KMS-11 (cell line): ENCODE data around the gene HAGHL.
"Not testable (repeated sequence)": the region's sequence is repeated elsewhere in the genome, so short reads cannot be mapped to it uniquely, and the experiment has no call there.

Experiments used
- H2AFZ ChIP-seq: fragments of 200-600 bp; sonication (generic); 2 replicates; pipeline ENCODE4 v1.6.1; 2016; ENCODE audit warnings: antibody characterized with exemption, mixed run types, low read depth
- H3K27ac ChIP-seq: fragments of 200-600 bp; sonication (generic); 2 replicates; pipeline ENCODE4 v1.6.1; 2016; ENCODE audit warnings: mild to moderate bottlenecking, mixed run types
- H3K27me3 ChIP-seq: fragments of 200-600 bp; sonication (generic); 2 replicates; pipeline ENCODE4 v1.6.1; 2017; ENCODE audit warnings: mild to moderate bottlenecking, low read depth, mixed run types, moderate library complexity; ENCODE audit not compliant: insufficient read depth
- H3K36me3 ChIP-seq: fragments of 200-600 bp; sonication (generic); 2 replicates; pipeline ENCODE4 v1.6.1; 2017; ENCODE audit warnings: mild to moderate bottlenecking, mixed run types; ENCODE audit not compliant: insufficient read depth
- H3K4me1 ChIP-seq: fragments of 200-600 bp; sonication (generic); 2 replicates; pipeline ENCODE4 v1.6.1; 2016; ENCODE audit warnings: mild to moderate bottlenecking, low read depth, mixed run types; ENCODE audit not compliant: poor library complexity, severe bottlenecking
- H3K4me2 ChIP-seq: fragments of 200-600 bp; sonication (generic); 2 replicates; pipeline ENCODE4 v1.7.0; 2016; ENCODE audit warnings: mild to moderate bottlenecking, mixed run types
- H3K4me3 ChIP-seq: fragments of 200-600 bp; sonication (generic); IDR thresholded peaks from 2 replicates; pipeline ENCODE4 v1.6.1; 2017; ENCODE audit warnings: low read depth, low read length, mixed read lengths; ENCODE audit not compliant: insufficient read depth
- H3K79me2 ChIP-seq: fragments of 200-600 bp; sonication (generic); 2 replicates; pipeline ENCODE4 v1.6.1; 2016; ENCODE audit warnings: low read depth, mixed run types; ENCODE audit not compliant: insufficient read depth
- H3K9ac ChIP-seq: fragments of 200-600 bp; sonication (generic); 2 replicates; pipeline ENCODE4 v1.6.1; 2016; ENCODE audit warnings: mild to moderate bottlenecking, mixed run types
- H4K20me1 ChIP-seq: fragments of 200-600 bp; sonication (generic); 2 replicates; pipeline ENCODE4 v1.6.1; 2016; ENCODE audit warnings: mild to moderate bottlenecking, mixed run types; ENCODE audit not compliant: insufficient read depth
- TF ChIP-seq, protein P1 (sequence below): fragments of 200-600 bp; sonication (generic); conservative IDR thresholded peaks from 2 replicates; pipeline ENCODE4 v1.6.1; 2017; ENCODE audit warnings: low read depth, mild to moderate bottlenecking, antibody characterized with exemption, low read length, moderate library complexity, mixed read lengths

HAGHL gene

DNA sequence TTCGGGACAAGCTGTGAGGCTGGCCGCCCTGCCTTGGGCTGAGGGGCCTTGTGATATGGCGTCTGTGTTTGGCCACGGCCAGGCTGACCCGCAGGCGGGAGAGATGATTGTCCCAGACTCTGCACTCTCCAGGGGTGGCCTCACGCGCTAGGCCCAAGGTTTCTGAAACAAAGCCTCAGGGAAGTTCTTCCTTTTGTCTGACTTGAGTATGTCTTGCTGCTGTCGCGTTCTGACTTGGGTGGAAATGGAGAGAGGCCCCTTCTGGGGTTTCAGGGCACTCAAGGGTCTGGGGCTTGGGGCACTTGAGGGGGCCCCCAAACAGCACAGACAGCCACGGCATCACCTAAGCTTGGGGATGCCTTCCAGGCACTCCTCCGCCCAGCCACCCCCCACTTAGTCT lies 15.8 kb upstream of the HAGHL start:
- H3K79me2 ChIP-seq = no peaks in the 10 kb centered on the region

DNA sequence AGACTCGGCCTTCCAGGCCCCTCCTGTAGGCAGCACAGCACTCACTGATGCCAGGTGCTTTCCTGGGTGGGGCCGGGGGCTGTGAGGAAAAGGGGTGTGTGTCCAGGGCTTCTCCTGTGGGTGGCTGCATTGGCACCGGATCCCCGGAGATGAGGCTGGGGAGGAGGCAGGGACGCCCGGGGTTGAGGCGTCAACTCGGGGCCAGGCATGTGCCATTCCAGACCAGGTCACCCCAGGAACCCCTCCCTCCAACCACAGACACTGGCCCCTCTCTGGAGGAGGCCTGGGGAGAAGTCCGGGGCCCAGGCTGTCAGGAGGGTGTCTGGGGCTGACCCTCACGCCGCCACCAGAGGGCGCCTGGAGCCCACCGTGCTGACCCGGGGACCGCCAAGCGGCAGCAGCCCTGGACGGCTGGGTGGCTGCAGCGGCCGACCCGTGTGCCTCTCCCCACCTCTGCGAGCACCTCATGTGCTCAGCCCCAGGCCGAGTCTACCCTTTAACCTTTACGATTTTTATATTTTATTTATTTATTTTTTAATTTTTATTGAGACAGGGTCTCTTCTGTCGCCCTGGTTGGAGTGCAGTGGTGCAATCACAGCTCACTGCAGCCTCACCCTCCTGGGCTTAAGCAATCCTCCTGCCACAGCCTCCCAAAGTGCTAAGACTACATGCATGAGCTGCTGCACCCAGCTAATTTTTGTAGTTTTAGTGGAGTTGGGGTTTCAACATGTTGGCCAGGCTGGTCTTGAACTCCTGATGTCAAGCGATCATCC lies 15.2 kb upstream of the HAGHL start:
- no peaks in the 10 kb centered on the region for H3K36me3 ChIP-seq
- no peak overlapping the region for H3K9ac ChIP-seq
- H3K4me3 ChIP-seq = no peak overlapping the region
- H3K4me2 ChIP-seq = peak overlapping the region; percentile 38; the same call in 1 of the 2 replicates
- H3K4me1 ChIP-seq = peaks cover 27% of the 10 kb centered on the region
- TF ChIP-seq, protein P1, sequence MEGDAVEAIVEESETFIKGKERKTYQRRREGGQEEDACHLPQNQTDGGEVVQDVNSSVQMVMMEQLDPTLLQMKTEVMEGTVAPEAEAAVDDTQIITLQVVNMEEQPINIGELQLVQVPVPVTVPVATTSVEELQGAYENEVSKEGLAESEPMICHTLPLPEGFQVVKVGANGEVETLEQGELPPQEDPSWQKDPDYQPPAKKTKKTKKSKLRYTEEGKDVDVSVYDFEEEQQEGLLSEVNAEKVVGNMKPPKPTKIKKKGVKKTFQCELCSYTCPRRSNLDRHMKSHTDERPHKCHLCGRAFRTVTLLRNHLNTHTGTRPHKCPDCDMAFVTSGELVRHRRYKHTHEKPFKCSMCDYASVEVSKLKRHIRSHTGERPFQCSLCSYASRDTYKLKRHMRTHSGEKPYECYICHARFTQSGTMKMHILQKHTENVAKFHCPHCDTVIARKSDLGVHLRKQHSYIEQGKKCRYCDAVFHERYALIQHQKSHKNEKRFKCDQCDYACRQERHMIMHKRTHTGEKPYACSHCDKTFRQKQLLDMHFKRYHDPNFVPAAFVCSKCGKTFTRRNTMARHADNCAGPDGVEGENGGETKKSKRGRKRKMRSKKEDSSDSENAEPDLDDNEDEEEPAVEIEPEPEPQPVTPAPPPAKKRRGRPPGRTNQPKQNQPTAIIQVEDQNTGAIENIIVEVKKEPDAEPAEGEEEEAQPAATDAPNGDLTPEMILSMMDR = peak; percentile 86
- H3K27me3 ChIP-seq = peaks cover 88% of the 10 kb centered on the region
- H3K79me2 ChIP-seq = no peaks in the 10 kb centered on the region
- H4K20me1 ChIP-seq = no peaks in the 10 kb centered on the region
- H3K27ac ChIP-seq = no peak overlapping the region
- H2AFZ ChIP-seq = no peak overlapping the region

More for the DNA sequence above, 15.8 kb upstream of the HAGHL start:
- H3K4me2 ChIP-seq = peak overlapping the region; percentile 38; the same call in 1 of the 2 replicates
- TF ChIP-seq, protein P1 = no peak
- H3K4me1 ChIP-seq = peaks cover 27% of the 10 kb centered on the region
- H3K27ac ChIP-seq = no peak overlapping the region
- H3K27me3 ChIP-seq = peaks cover 89% of the 10 kb centered on the region
- no peaks in the 10 kb centered on the region for H4K20me1 ChIP-seq
- H3K36me3 ChIP-seq = no peaks in the 10 kb centered on the region
- H3K9ac ChIP-seq = no peak overlapping the region
- no peak overlapping the region for H2AFZ ChIP-seq
- no peak overlapping the region for H3K4me3 ChIP-seq

DNA sequence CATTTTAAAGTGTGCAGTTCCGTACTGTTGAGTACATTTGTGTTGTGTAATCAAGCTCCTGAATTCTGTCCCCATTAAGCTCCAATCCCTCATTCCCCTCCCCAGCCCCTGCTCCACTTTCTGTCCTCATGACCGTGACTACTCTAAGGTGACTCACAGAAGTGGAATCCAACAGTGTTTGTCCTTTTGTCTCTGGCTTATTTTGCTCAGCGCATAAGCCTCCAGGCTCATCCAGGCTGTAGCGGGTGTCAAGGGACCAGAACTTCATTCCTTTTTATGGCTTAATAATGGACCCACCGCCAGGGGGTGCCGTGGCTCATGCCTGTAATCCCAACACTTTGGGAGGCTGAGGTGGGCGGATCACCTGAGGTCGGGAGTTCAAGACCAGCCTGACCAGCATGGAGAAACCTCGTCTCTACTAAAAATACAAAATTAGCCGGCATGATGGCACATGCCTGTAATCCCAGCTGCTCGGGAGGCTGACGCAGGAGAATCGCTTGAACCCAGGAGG lies 14.1 kb upstream of the HAGHL start:
- not testable (repeated sequence) for H2AFZ ChIP-seq, H3K4me3 ChIP-seq, H3K4me2 ChIP-seq, H3K27ac ChIP-seq, H3K9ac ChIP-seq, H4K20me1 ChIP-seq, H3K36me3 ChIP-seq, H3K79me2 ChIP-seq
- TF ChIP-seq, protein P1 = peak; percentile 36; the same call in 1 of the 2 replicates
- peaks cover 80% of the 10 kb centered on the region for H3K27me3 ChIP-seq
- H3K4me1 ChIP-seq = peaks cover 27% of the 10 kb centered on the region

DNA sequence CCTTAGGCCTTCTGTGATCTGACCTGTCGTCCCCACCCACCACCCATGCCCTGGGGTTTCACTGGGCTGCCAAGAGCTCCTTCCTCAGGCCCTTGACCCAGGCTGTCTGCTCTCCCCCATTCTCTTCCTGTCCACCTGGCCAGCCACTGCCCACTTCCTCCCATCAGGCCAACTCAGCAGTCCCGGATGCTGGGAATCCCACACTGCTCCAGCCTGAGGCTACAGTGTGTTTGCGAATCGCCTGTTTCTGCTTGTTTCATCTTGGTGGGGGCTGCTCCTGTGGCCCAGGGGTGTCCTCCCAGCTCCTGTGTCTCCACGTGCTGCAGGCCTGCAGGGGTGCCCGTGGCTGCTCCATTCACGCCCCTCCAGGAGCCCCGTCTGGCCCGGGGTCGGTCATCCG lies 12.8 kb upstream of the HAGHL start:
- no peak overlapping the region for H2AFZ ChIP-seq
- no peak overlapping the region for H3K4me3 ChIP-seq
- no peaks in the 10 kb centered on the region for H3K79me2 ChIP-seq
- peaks cover 67% of the 10 kb centered on the region for H3K27me3 ChIP-seq
- H3K4me1 ChIP-seq = peaks cover 29% of the 10 kb centered on the region
- H3K9ac ChIP-seq = no peak overlapping the region
- no peaks in the 10 kb centered on the region for H3K36me3 ChIP-seq
- no peak overlapping the region for H3K27ac ChIP-seq
- TF ChIP-seq, protein P1 = no peak
- no peaks in the 10 kb centered on the region for H4K20me1 ChIP-seq
- H3K4me2 ChIP-seq = no peak overlapping the region; the same call in 1 of the 2 replicates
